ENCODE results near the gene IGSF10.

The IGSF10 gene

DNA sequence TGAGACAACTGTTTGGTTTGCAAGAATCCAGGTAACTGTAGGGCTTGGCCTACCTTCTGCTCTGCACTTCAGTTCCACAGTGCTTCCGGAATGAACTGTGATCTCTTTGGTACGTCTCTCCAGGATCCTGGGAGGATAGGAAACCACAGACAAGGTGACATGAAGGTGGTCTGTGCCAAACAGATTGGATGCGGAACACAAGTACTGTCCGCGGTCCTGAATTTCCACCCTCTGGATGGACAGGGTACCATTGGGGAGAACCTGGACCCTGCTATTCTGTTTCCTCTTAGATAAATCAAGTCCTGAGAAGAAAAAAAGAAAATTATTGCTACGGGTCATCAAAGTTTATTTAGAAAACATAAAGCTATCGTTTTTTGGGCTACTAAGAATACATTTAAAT lies 17.3 kb downstream of the IGSF10 start:
- TF ChIP-seq, protein P1, sequence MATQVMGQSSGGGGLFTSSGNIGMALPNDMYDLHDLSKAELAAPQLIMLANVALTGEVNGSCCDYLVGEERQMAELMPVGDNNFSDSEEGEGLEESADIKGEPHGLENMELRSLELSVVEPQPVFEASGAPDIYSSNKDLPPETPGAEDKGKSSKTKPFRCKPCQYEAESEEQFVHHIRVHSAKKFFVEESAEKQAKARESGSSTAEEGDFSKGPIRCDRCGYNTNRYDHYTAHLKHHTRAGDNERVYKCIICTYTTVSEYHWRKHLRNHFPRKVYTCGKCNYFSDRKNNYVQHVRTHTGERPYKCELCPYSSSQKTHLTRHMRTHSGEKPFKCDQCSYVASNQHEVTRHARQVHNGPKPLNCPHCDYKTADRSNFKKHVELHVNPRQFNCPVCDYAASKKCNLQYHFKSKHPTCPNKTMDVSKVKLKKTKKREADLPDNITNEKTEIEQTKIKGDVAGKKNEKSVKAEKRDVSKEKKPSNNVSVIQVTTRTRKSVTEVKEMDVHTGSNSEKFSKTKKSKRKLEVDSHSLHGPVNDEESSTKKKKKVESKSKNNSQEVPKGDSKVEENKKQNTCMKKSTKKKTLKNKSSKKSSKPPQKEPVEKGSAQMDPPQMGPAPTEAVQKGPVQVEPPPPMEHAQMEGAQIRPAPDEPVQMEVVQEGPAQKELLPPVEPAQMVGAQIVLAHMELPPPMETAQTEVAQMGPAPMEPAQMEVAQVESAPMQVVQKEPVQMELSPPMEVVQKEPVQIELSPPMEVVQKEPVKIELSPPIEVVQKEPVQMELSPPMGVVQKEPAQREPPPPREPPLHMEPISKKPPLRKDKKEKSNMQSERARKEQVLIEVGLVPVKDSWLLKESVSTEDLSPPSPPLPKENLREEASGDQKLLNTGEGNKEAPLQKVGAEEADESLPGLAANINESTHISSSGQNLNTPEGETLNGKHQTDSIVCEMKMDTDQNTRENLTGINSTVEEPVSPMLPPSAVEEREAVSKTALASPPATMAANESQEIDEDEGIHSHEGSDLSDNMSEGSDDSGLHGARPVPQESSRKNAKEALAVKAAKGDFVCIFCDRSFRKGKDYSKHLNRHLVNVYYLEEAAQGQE (IDR thresholded peaks at IDR 0.05; ENCODE audit: low read depth), result peak; percentile 92
- no peak for TF ChIP-seq TEAD4 (IDR thresholded peaks at IDR 0.05)

DNA sequence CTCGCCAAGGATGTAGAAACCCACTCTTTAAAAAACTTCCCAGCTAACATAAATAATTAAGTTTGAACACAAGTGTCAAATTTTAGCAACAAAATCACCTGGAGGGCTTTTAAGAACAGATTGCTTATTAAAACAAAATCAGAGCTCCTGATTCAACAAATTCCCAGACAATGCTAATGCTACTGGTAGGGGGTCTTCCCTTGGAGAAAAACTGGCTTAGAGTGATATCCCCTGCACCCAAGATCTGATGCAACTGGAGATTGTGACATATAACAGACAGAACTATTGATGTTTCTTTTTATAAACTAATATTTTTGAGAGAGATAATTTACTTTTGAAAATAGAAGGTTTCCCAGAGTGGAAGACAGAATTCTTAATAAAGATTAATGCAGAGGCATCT lies 19.9 kb downstream of the IGSF10 start:
- TF ChIP-seq CREB1 (IDR thresholded peaks at IDR 0.05; ENCODE audit: low read depth) (no peak), TEAD4 (IDR thresholded peaks at IDR 0.05) (no peak), FOXM1 (IDR thresholded peaks at IDR 0.05; ENCODE audit: borderline replicate concordance, low read depth) (no peak), EP300 (IDR thresholded peaks at IDR 0.05; ENCODE audit: borderline replicate concordance) (no peak), NFIC (IDR thresholded peaks at IDR 0.05) (no peak), TAF1 (IDR thresholded peaks at IDR 0.05; ENCODE audit: low read depth) (no peak), CEBPB (IDR thresholded peaks at IDR 0.05) (no peak), ZBTB7A (IDR thresholded peaks at IDR 0.05; ENCODE audit: low read depth) (no peak), TCF12 (IDR thresholded peaks at IDR 0.05; ENCODE audit: low read depth) (no peak), RAD21 (IDR thresholded peaks at IDR 0.05; ENCODE audit: low read depth) (no peak), YY1 (IDR thresholded peaks at IDR 0.05; ENCODE audit: low read depth) (no peak), EGR1 (IDR thresholded peaks at IDR 0.05) (no peak)
- TF ChIP-seq, protein P2, sequence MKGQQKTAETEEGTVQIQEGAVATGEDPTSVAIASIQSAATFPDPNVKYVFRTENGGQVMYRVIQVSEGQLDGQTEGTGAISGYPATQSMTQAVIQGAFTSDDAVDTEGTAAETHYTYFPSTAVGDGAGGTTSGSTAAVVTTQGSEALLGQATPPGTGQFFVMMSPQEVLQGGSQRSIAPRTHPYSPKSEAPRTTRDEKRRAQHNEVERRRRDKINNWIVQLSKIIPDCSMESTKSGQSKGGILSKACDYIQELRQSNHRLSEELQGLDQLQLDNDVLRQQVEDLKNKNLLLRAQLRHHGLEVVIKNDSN (IDR thresholded peaks at IDR 0.05), result no peak
- TF ChIP-seq, protein P3, sequence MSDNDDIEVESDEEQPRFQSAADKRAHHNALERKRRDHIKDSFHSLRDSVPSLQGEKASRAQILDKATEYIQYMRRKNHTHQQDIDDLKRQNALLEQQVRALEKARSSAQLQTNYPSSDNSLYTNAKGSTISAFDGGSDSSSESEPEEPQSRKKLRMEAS (IDR thresholded peaks at IDR 0.05), result no peak
- TF ChIP-seq, protein P1 (IDR thresholded peaks at IDR 0.05; ENCODE audit: low read depth), result no peak

DNA sequence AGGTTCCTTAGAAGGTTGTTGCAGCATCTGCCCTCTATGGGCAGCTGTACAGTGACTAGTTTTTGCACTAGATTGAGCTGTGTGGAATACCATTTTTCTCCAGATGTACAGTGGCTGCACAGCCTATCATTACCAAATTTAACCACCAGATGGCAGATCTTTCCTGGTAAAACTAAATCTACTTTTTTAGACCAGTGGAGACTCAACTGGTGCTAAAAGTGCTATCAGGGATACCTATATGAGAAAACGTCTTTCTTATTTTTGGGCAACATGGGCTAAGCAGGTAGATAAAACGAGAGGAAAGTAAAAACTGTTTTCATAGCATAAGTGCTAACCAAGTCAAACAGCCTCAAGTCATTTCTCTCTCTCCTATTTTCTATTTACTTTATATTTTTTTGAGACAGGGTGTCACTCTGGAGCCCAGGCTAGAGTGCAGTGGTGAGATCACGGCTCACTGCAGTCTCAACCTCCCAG lies 21.2 kb downstream of the IGSF10 start:
- TF ChIP-seq ZBTB7A (IDR thresholded peaks at IDR 0.05; ENCODE audit: low read depth) (no peak), TAF1 (IDR thresholded peaks at IDR 0.05; ENCODE audit: low read depth) (no peak), RAD21 (IDR thresholded peaks at IDR 0.05; ENCODE audit: low read depth) (peak; percentile 72)

DNA sequence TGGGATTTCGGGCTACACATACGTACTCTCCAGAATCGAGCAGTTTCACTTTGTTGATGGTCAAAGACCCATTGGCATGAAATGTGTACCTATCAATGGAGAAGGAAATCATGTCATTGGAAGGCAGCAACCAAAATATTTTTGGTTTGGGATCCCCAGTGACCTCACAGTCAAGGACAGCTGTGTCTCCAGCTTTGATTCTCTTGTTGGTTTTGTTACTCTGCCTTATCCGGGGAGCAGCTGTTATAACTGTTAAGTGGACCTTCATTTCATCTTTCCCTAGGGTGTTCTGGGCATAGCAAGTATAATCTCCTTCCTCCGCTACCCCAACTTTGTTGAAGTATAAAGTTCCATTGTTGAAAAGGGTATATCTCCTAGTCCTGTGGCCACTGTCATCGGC lies 23.0 kb downstream of the IGSF10 start:
- TF ChIP-seq CEBPB (IDR thresholded peaks at IDR 0.05) (no peak), FOXM1 (IDR thresholded peaks at IDR 0.05; ENCODE audit: borderline replicate concordance, low read depth) (no peak), TCF12 (IDR thresholded peaks at IDR 0.05; ENCODE audit: low read depth) (no peak), EP300 (IDR thresholded peaks at IDR 0.05; ENCODE audit: borderline replicate concordance) (no peak), CREB1 (IDR thresholded peaks at IDR 0.05; ENCODE audit: low read depth) (no peak), TAF1 (IDR thresholded peaks at IDR 0.05; ENCODE audit: low read depth) (no peak)
- TF ChIP-seq, protein P1 (IDR thresholded peaks at IDR 0.05; ENCODE audit: low read depth), result no peak
- TF ChIP-seq, protein P3 (IDR thresholded peaks at IDR 0.05), result no peak

DNA sequence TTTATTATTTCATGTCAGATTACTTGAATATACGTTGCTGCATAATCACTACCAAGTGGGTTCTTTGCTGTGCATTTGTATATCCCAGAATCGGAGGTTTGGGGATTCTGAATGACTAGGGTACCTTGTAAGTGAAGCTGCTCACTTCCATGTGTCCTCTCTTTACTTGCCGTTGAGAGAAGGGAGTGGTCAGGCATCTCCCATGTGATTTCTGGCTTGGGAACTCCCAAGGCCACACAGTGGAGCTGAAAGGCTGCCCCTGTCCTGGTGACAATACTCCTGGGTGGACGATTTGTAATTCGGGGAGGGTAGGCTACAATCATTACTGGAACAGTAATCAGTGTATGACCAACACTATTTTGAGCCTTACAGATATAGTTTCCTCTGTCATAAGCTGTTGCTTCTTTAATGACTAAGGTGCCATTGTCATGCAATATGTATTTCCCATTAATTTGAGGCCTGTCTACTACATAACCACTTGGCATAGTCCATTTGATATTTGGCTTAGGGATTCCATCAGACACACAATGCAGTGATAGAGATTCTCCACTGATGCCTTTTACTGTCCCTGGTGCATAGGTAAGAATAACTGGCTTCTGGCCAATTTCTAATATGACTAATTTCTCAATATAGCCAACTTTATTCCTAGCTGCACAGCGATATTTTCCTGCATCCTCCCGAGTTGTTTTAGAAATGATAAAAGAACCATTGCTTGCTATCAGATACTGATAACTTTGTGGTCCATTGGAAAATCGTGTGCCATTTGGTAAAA lies 24.0 kb downstream of the IGSF10 start:
- TF ChIP-seq, protein P2 (IDR thresholded peaks at IDR 0.05), result no peak
